B cell (primary cell): ENCODE measurements around the gene UTS2B. TPM values are rescaled to one million over a fixed set of nuclear protein-coding genes. Genes with fewer than 3 reads are reported as not detected.
A peak's percentile ranks its signal among the peaks of the same experiment; 100 is the strongest.
"Not testable (repeated sequence)": the region's sequence is repeated elsewhere in the genome, so short reads cannot be mapped to it uniquely, and the experiment has no call there.

Experiments used
- ATAC-seq: fragments of 200-7000 bp; cut with Tn5 transposase; one replicate; pipeline ENCODE4 v1.10.0; 2021; ENCODE audit warnings: low read depth, mild to moderate bottlenecking, moderate number of reproducible peaks, moderate library complexity
- CTCF ChIA-PET: fragments of 350-600 bp; sonication (Branson Sonifier 250); formaldehyde crosslinking; loops from one replicate; lab custom pipeline; 2021; ENCODE audit warnings: antibody characterized with exemption, inconsistent platforms; lab: Charles Lee
- POLR2A ChIA-PET: fragments of 350-600 bp; sonication (Branson Sonifier 250); formaldehyde crosslinking; loops from one replicate; lab custom pipeline; 2021; ENCODE audit warnings: antibody characterized with exemption; lab: Charles Lee
- DNase-seq: peaks from one replicate; pipeline ENCODE4 v3.0.0; 2013
- H2AFZ ChIP-seq: 2 replicates; pipeline ENCODE4 v1.6.1; 2012; ENCODE audit warnings: mild to moderate bottlenecking, low read depth, low read length; ENCODE audit not compliant: insufficient read depth, poor library complexity, severe bottlenecking
- H3K27ac ChIP-seq, 2 donors: 1 replicate in 1 of 2; 2 replicates in 1 of 2; pipeline ENCODE4 v1.5.1; 2012 to 2013; ENCODE audit warnings: low read length in 2 of 2, mild to moderate bottlenecking in 2 of 2, moderate library complexity in 1 of 2
- H3K27me3 ChIP-seq, 4 experiments: fragments of 200-600 bp in 1 of 4; sonication (generic) in 1 of 4; replicated peaks in 1 of 4; 1 replicate in 2 of 4; 2 replicates in 2 of 4; pipeline versions ENCODE4 v1.6.1 to v1.7.0; 2013 to 2016; ENCODE audit warnings: low read length in 3 of 4, mild to moderate bottlenecking in 2 of 4, mixed read lengths in 1 of 4, moderate library complexity in 1 of 4; ENCODE audit not compliant: insufficient read depth in 4 of 4, control insufficient read depth in 3 of 4; ENCODE audit errors: control extremely low read depth in 1 of 4
- H3K36me3 ChIP-seq, 2 experiments: replicated peaks in 1 of 2; 1 replicate in 1 of 2; 2 replicates in 1 of 2; pipeline versions ENCODE4 v1.6.1 to v1.7.1; 2013; ENCODE audit warnings: low read length in 1 of 2; ENCODE audit not compliant: insufficient read depth in 2 of 2, control insufficient read depth in 1 of 2; ENCODE audit errors: control extremely low read depth in 1 of 2, extremely low read depth in 1 of 2
- H3K4me1 ChIP-seq, 2 donors: fragments of 200-600 bp in 1 of 2; sonication (generic) in 1 of 2; 1 replicate in 1 of 2; 2 replicates in 1 of 2; pipeline versions ENCODE4 v1.5.1 to v1.6.1; 2013 to 2017; ENCODE audit warnings: low read length in 2 of 2; ENCODE audit not compliant: control insufficient read depth in 2 of 2, insufficient read depth in 2 of 2
- H3K4me2 ChIP-seq: replicated peaks from 2 replicates; pipeline ENCODE3; 2012; ENCODE audit warnings: mild to moderate bottlenecking, low read depth, low read length; ENCODE audit not compliant: poor library complexity, severe bottlenecking
- H3K4me3 ChIP-seq, 5 experiments: fragments of 200-600 bp in 1 of 5; sonication (generic) in 1 of 5; 1 replicate in 3 of 5; 2 replicates in 2 of 5; pipeline versions ENCODE4 v1.5.1 to v1.7.0; 2011 to 2016; ENCODE audit warnings: low read length in 4 of 5, mild to moderate bottlenecking in 4 of 5, low read depth in 2 of 5, control low read depth in 1 of 5, moderate library complexity in 1 of 5; ENCODE audit not compliant: insufficient read depth in 1 of 5; ENCODE audit errors: control extremely low read depth in 1 of 5, extremely low read depth in 1 of 5
- H3K79me2 ChIP-seq: fragments of 200-600 bp; sonication (generic); one replicate; pipeline ENCODE4 v1.6.0; 2016; ENCODE audit warnings: low read length; ENCODE audit not compliant: control insufficient read depth, insufficient read depth
- H3K9ac ChIP-seq: fragments of 200-600 bp; sonication (generic); 2 replicates; pipeline ENCODE4 v1.6.1; 2017; ENCODE audit warnings: mild to moderate bottlenecking, low read length, moderate library complexity
- H3K9me3 ChIP-seq, 3 donors: one replicate each; pipeline versions ENCODE4 v1.6.1 to v1.7.1; 2013; ENCODE audit warnings: low read length in 2 of 3; ENCODE audit not compliant: control insufficient read depth in 2 of 3, insufficient read depth in 1 of 3; ENCODE audit errors: control extremely low read depth in 1 of 3
- H4K20me1 ChIP-seq: 2 replicates; pipeline ENCODE4 v1.6.0; 2012; ENCODE audit warnings: mild to moderate bottlenecking, low read length; ENCODE audit not compliant: insufficient read depth, control insufficient read depth, poor library complexity, severe bottlenecking
- H3K27ac Mint-ChIP-seq: one replicate; pipeline ENCODE4 v1.8.0; 2021; ENCODE audit warnings: mixed read lengths
- H3K27me3 Mint-ChIP-seq: one replicate; pipeline ENCODE4 v1.8.0; 2021; ENCODE audit warnings: mixed read lengths
- H3K4me1 Mint-ChIP-seq: one replicate; pipeline ENCODE4 v1.8.0; 2021; ENCODE audit warnings: mixed read lengths
- H3K4me3 Mint-ChIP-seq: one replicate; pipeline ENCODE4 v1.8.0; 2021; ENCODE audit warnings: mixed read lengths
- H3K9me3 Mint-ChIP-seq: one replicate; pipeline ENCODE4 v1.8.0; 2022; ENCODE audit warnings: mixed read lengths; ENCODE audit not compliant: insufficient read depth
- CTCF ChIP-seq: fragments of 200-600 bp; IDR thresholded peaks from one replicate; pipeline ENCODE4 v1.8.0; 2022; ENCODE audit warnings: antibody characterized with exemption, mild to moderate bottlenecking
- EZH2 ChIP-seq: IDR thresholded peaks from 2 replicates; pipeline ENCODE4 v1.6.1; 2012; ENCODE audit warnings: borderline replicate concordance, low read depth, mild to moderate bottlenecking, moderate library complexity, low read length; ENCODE audit not compliant: insufficient read depth, poor library complexity, severe bottlenecking
- WGBS: methylation state at CpG from one replicate; pipeline ENCODE4 v1.1.5; 2013; ENCODE audit warnings: missing lambda C conversion rate; ENCODE audit not compliant: insufficient coverage; 5-methylcytosine and 5-hydroxymethylcytosine counted together
- intact Hi-C: fragments of 100-400 bp; cut with micrococcal nuclease; formaldehyde crosslinking; loops from one replicate; pipeline ENCODE4 v1.10.0; 2022
- polyA plus RNA-seq: library from polyadenylated mRNA; depleted of rRNA; stranded (reverse); fragments of >200 nt; gene quantifications from 2 replicates; pipeline ENCODE4 v1.2.3, GENCODE V29; 2012
- total RNA-seq, 2 donors: library from RNA; stranded (reverse); fragments of 120-200 nt in 1 of 2; gene quantifications; 1 replicate in 1 of 2; 2 replicates in 1 of 2; pipeline versions ENCODE4 v1.2.3 to v1.2.4, GENCODE V29; 2013 to 2022

UTS2B gene
- total and polyA plus RNA-seq, 2 donors (not counting 1 experiment from before 2014, with no cell fraction given), result 1.8 to 2.0 TPM

GRCh38 chr3:191246034-191246433 is 84.3 kb downstream of the UTS2B start:
- not testable (repeated sequence) for H3K9me3 Mint-ChIP-seq, H3K4me3 ChIP-seq, H3K9ac ChIP-seq, H3K36me3 ChIP-seq, H4K20me1 ChIP-seq, H2AFZ ChIP-seq, H3K79me2 ChIP-seq, H3K9me3 ChIP-seq, H3K27me3 Mint-ChIP-seq, H3K27me3 ChIP-seq
- Mint-ChIP-seq H3K4me1 (peaks cover 25% of the 10 kb centered on the region), H3K4me3 (peak overlapping the region; percentile 60), H3K27ac (peak overlapping the region; percentile 93)
- ChIA-PET POLR2A (interaction anchor here (0.7 to 1.0 kb wide), 2 partner anchors 80 to 114 kb away, joined by 5 to 6 read pairs; no protein-coding TSS in a partner anchor), CTCF (interaction anchor here (1.0 to 4.1 kb wide), 6 partner anchors 17 to 1198 kb away, joined by 3 to 31 read pairs (median 8); no protein-coding TSS in a partner anchor)
- Histone ChIP-seq H3K4me1 (peaks cover 20% of the 10 kb centered on the region in 2 donors), H3K27ac (peak overlapping the region; percentile 70 to 73), H3K4me2 (peak overlapping the region; percentile 39)
- intact Hi-C loops, result loop anchor here (1.0 kb wide), 1 partner anchor 50 kb away; no protein-coding TSS in a partner anchor
- DNase-seq, result peak; percentile 94
- no CpG with 5 or more reads among the region's 5 CpGs for WGBS
- peak; percentile 92 for ATAC-seq

- TF ChIP-seq CTCF (peak; percentile 85), EZH2 (no peak)
- CTCF ChIA-PET, result interaction anchor here (0.6 to 4.2 kb wide), 26 partner anchors 8 to 156 kb away, joined by 3 to 31 read pairs (median 4); partner anchors contain the start of genes CCDC50 and UTS2B
- ATAC-seq (no peak), DNase-seq (peak; percentile 56)
- H3K9me3 Mint-ChIP-seq, result no peaks in the 10 kb centered on the region
- H3K27me3 ChIP-seq, result no peaks in the 10 kb centered on the region
- H3K79me2 ChIP-seq, result peaks cover 6% of the 10 kb centered on the region
- H2AFZ ChIP-seq, result no peak overlapping the region
- H3K4me3 Mint-ChIP-seq, result no peak overlapping the region
- no peaks in the 10 kb centered on the region for H3K36me3 ChIP-seq
- peaks cover 34% of the 10 kb centered on the region for H3K4me1 Mint-ChIP-seq
- H3K4me2 ChIP-seq, result peak overlapping the region; percentile 9
- H3K4me1 ChIP-seq, result peaks cover 20% of the 10 kb centered on the region in 2 donors
- H3K27ac ChIP-seq, result peak overlapping the region; percentile 70 to 73
- intact Hi-C loops, result loop anchor here (1.0 kb wide), 2 partner anchors 85 to 144 kb away; partner anchors contain the start of gene CCDC50
- H3K27me3 Mint-ChIP-seq, result no peaks in the 10 kb centered on the region
- WGBS, result no CpG with 5 or more reads among the region's 2 CpGs
- no peak overlapping the region for H3K4me3 ChIP-seq
- POLR2A ChIA-PET, result interaction anchor here (1.0 to 1.2 kb wide), 2 partner anchors 57 to 85 kb away, joined by 4 to 6 read pairs; partner anchors contain the start of gene CCDC50
- peaks cover 0 to 9% (median 0%) of the 10 kb centered on the region in 3 donors for H3K9me3 ChIP-seq
- H4K20me1 ChIP-seq, result no peaks in the 10 kb centered on the region
- H3K27ac Mint-ChIP-seq, result no peak overlapping the region
- no peak overlapping the region for H3K9ac ChIP-seq
Measured at GRCh38 chr3:191244242-191244867, 86.0 kb downstream of the UTS2B start.
